Endothelial cell of umbilical vein (primary cell): Measurements from ENCODE around the gene GPSM1. TPM values are rescaled to one million over a fixed set of nuclear protein-coding genes. Genes with fewer than 3 reads are reported as not detected.

Experiments used
- BruUV-seq: library from RNA; stranded (reverse); fragments of 400-500 nt; replicated peaks from 2 replicates; lab custom pipeline; 2021; lab: Mats Ljungman, UMichigan
- CTCF ChIA-PET: fragments of 300-600, 350-600 bp; sonication (Branson Sonifier 250); formaldehyde crosslinking; loops from one replicate; lab custom pipeline; 2021; ENCODE audit warnings: antibody characterized with exemption, inconsistent platforms; lab: Charles Lee
- POLR2A ChIA-PET: fragments of 300-600, 350-600 bp; sonication (Branson Sonifier 250); formaldehyde crosslinking; loops from one replicate; lab custom pipeline; 2021; ENCODE audit warnings: antibody characterized with exemption, inconsistent platforms; lab: Charles Lee
- DNase-seq: peaks from one replicate; pipeline ENCODE4 v3.0.0-alpha.2; 2011; ENCODE audit warnings: low read depth, low spot score
- FAIRE-seq: peaks from 2 replicates; lab custom pipeline; 2011; peaks lifted over from hg19 to GRCh38; lab: Jason Lieb, UNC
- H2AFZ ChIP-seq: 2 replicates; pipeline ENCODE4 v1.6.0; 2012; ENCODE audit warnings: low read depth, low read length, control low read depth, inconsistent platforms
- H3K27ac ChIP-seq: 2 replicates; pipeline ENCODE4 v1.5.1; 2011; ENCODE audit warnings: low read depth, mild to moderate bottlenecking, control low read depth, low read length, moderate library complexity; ENCODE audit not compliant: insufficient read depth
- H3K27me3 ChIP-seq, 2 experiments: 2 replicates each; pipeline versions ENCODE4 v1.6.0 to v1.6.1; 2011; ENCODE audit warnings: low read length in 2 of 2, mixed read lengths in 1 of 2; ENCODE audit not compliant: control insufficient read depth in 2 of 2, insufficient read depth in 2 of 2
- H3K36me3 ChIP-seq, 2 experiments: 2 replicates in 1 of 2; 3 replicates in 1 of 2; pipeline ENCODE4 v1.5.1; 2011; ENCODE audit warnings: low read length in 2 of 2, mild to moderate bottlenecking in 1 of 2, moderate library complexity in 1 of 2; ENCODE audit not compliant: control insufficient read depth in 2 of 2, insufficient read depth in 2 of 2; ENCODE audit errors: extremely low read depth in 1 of 2
- H3K4me1 ChIP-seq: 3 replicates; pipeline ENCODE4 v1.5.1; 2011; ENCODE audit warnings: mild to moderate bottlenecking, low read length; ENCODE audit not compliant: control insufficient read depth, insufficient read depth; ENCODE audit errors: extremely low read depth
- H3K4me2 ChIP-seq: 2 replicates; pipeline ENCODE4 v1.6.1; 2011; ENCODE audit warnings: low read length, control low read depth, mixed read lengths; ENCODE audit not compliant: insufficient read depth
- H3K4me3 ChIP-seq, 3 experiments: fragments of 200-600 bp in 1 of 3; sonication (generic), shearing (Covaris generic) in 1 of 3; replicated peaks in 1 of 3; 2 replicates each; pipeline ENCODE4 v1.5.1; 2011 to 2016; ENCODE audit warnings: control low read depth in 3 of 3, low read length in 3 of 3, mild to moderate bottlenecking in 2 of 3, inconsistent platforms in 1 of 3, low read depth in 1 of 3, moderate library complexity in 1 of 3; ENCODE audit not compliant: insufficient read depth in 1 of 3
- H3K79me2 ChIP-seq: 2 replicates; pipeline ENCODE4 v1.6.0; 2012; ENCODE audit warnings: low read length, inconsistent platforms; ENCODE audit not compliant: control insufficient read depth, insufficient read depth
- H3K9ac ChIP-seq: replicated peaks from 2 replicates; pipeline ENCODE3; 2011; ENCODE audit warnings: low read length, control low read depth; ENCODE audit not compliant: insufficient read depth; ENCODE audit errors: extremely low read depth
- H3K9me1 ChIP-seq: replicated peaks from 3 replicates; pipeline ENCODE4 v1.6.0; 2011; ENCODE audit warnings: mild to moderate bottlenecking, low read length; ENCODE audit not compliant: control insufficient read depth, insufficient read depth; ENCODE audit errors: extremely low read depth
- H3K9me3 ChIP-seq: replicated peaks from 2 replicates; pipeline ENCODE4 v1.5.1; 2012; ENCODE audit warnings: low read length, inconsistent platforms; ENCODE audit not compliant: control insufficient read depth, insufficient read depth
- H4K20me1 ChIP-seq: replicated peaks from 2 replicates; pipeline ENCODE3; 2011; ENCODE audit warnings: mild to moderate bottlenecking, low read length; ENCODE audit not compliant: control insufficient read depth, insufficient read depth; ENCODE audit errors: extremely low read depth
- CTCF ChIP-seq, 2 donors: IDR thresholded peaks; 1 replicate in 1 of 2; 2 replicates in 1 of 2; pipeline ENCODE4 v1.5.1; 2011; ENCODE audit warnings: low read length in 2 of 2, mild to moderate bottlenecking in 2 of 2, moderate library complexity in 2 of 2, control low read depth in 1 of 2, inconsistent platforms in 1 of 2, low read depth in 1 of 2; ENCODE audit not compliant: insufficient read depth in 1 of 2; ENCODE audit errors: extremely low read depth in 1 of 2
- EZH2 ChIP-seq: IDR thresholded peaks from 2 replicates; pipeline ENCODE4 v1.6.1; 2012; ENCODE audit warnings: borderline replicate concordance, low read depth, mild to moderate bottlenecking, moderate library complexity, low read length, inconsistent platforms; ENCODE audit not compliant: severe bottlenecking
- FOS ChIP-seq: IDR thresholded peaks from 2 replicates; pipeline ENCODE4 v1.6.1; 2011; ENCODE audit warnings: mild to moderate bottlenecking, low read length, moderate library complexity, borderline replicate concordance; ENCODE audit not compliant: insufficient read depth
- GATA2 ChIP-seq: IDR thresholded peaks from 2 replicates; pipeline ENCODE4 v1.7.0; 2011; ENCODE audit warnings: low read depth, mild to moderate bottlenecking, moderate library complexity, mixed read lengths, low read length; ENCODE audit not compliant: insufficient read length, insufficient read depth
- JUN ChIP-seq: IDR thresholded peaks from 2 replicates; pipeline ENCODE4 v1.6.1; 2011; ENCODE audit warnings: borderline replicate concordance, low read depth; ENCODE audit not compliant: insufficient read length, insufficient read depth
- MAX ChIP-seq: IDR thresholded peaks from 2 replicates; pipeline ENCODE4 v1.6.1; 2011; ENCODE audit not compliant: insufficient read depth, insufficient read length
- POLR2A ChIP-seq: IDR thresholded peaks from 2 replicates; pipeline ENCODE4 v1.6.1; 2012; ENCODE audit warnings: low read depth, mild to moderate bottlenecking, control low read depth, low read length
- POLR2AphosphoS5 ChIP-seq: IDR thresholded peaks from 2 replicates; pipeline ENCODE4 v1.6.1; 2012; ENCODE audit warnings: low read depth, mild to moderate bottlenecking, control low read depth, low read length, moderate library complexity; ENCODE audit not compliant: insufficient read depth
- dilution Hi-C: fragments of 300-500 bp; cut with MboI; formaldehyde crosslinking; loops from one replicate; pipeline ENCODE4 v1.15.0; 2019; ENCODE audit warnings: low sequenced_read_pairs; ENCODE audit not compliant: extremely low pct_ligation_motif_present
- intact Hi-C: fragments of 100-400 bp; cut with micrococcal nuclease; formaldehyde crosslinking; loops from one replicate; pipeline ENCODE4 v1.10.0; 2022
- polyA plus RNA-seq, 4 experiments: library from polyadenylated mRNA; depleted of rRNA in 3 of 4; stranded (reverse) in 3 of 4; unstranded in 1 of 4; fragments of >200 nt; gene quantifications; 2 replicates each; pipeline versions ENCODE4 v1.2.1 to v1.2.3, GENCODE V29; 2011 to 2012; ENCODE audit warnings: missing spikeins in 1 of 4
- total RNA-seq: library from RNA; stranded (reverse); gene quantifications from 2 replicates; pipeline ENCODE4 v1.2.3, GENCODE V29; 2021

GPSM1 gene
- total and polyA plus RNA-seq, 2 donors (not counting 3 experiments of a cell fraction or from before 2014, with no cell fraction given) = 34.6 to 47.1 TPM

- dilution Hi-C loops (no loop called here), intact Hi-C loops (no loop called here)
- DNase-seq = no peak
- Histone ChIP-seq H3K4me3 (no peak within 1 kb of the TSS), H3K9me1 (no peaks in the 10 kb centered on the region), H3K79me2 (no peaks in the 10 kb centered on the region), H4K20me1 (no peaks in the 10 kb centered on the region), H3K27ac (no peak within 1 kb of the TSS), H3K27me3 (no peaks in the 10 kb centered on the region), H3K4me1 (no peaks in the 10 kb centered on the region), H3K9me3 (no peaks in the 10 kb centered on the region), H2AFZ (no peak within 1 kb of the TSS), H3K36me3 (no peaks in the 10 kb centered on the region), H3K9ac (no peak within 1 kb of the TSS), H3K4me2 (no peak within 1 kb of the TSS)
- ChIA-PET CTCF (interaction anchor here (1.2 kb wide), 1 partner anchor 9 kb away, joined by 4 read pairs; no protein-coding TSS in a partner anchor), POLR2A (no interaction called here)
- BruUV-seq = no TSS peak
- TF ChIP-seq GATA2 = no peak
- no peak for TF ChIP-seq POLR2A
- TF ChIP-seq POLR2AphosphoS5 = no peak
- TF ChIP-seq CTCF (IDR thresholded peaks at IDR 0.05; ENCODE audit: extremely low read depth in 1 of 2, insufficient read depth in 1 of 2, low read depth in 1 of 2, low read length in 2 of 2) = no peak
- no peak for TF ChIP-seq JUN
- TF ChIP-seq EZH2 = no peak
- no peak for TF ChIP-seq MAX
- TF ChIP-seq FOS = no peak
- no peak for FAIRE-seq
Measured at GRCh38 chr9:136303825-136304416, 23.4 kb upstream of the GPSM1 start, which contains the start of gene CCDC187. Gene CCDC187, minus strand, starts transcription at chr9:136304094. Its CDS starts 264 bp downstream, at chr9:136303830.
